ENCODE results near the gene BLNK. TPM values are rescaled to one million over a fixed set of nuclear protein-coding genes. Genes with fewer than 3 reads are reported as not detected.

Gene BLNK
- polyA plus RNA-seq, 1 experiment = not detected

- H3K27me3 ChIP-seq (ENCODE audit: control insufficient read depth, insufficient read depth, low read length) = no peaks in the 10 kb centered on the region
- TF ChIP-seq CTCF (IDR thresholded peaks at IDR 0.05; ENCODE audit: insufficient read depth, low read depth, low read length) = no peak
- CTCF ChIA-PET = no interaction called here
- POLR2A ChIA-PET = no interaction called here
- H3K4me3 ChIP-seq (ENCODE audit: low read depth, low read length) = no peak overlapping the region
- no peak for DNase-seq (ENCODE audit: low read depth)
- no peaks in the 10 kb centered on the region for H3K36me3 ChIP-seq (ENCODE audit: control insufficient read depth, insufficient read depth, low read length)
These were observed 34.5 kb downstream of the BLNK start for GRCh38 chr10:96236876-96237275.

DNA sequence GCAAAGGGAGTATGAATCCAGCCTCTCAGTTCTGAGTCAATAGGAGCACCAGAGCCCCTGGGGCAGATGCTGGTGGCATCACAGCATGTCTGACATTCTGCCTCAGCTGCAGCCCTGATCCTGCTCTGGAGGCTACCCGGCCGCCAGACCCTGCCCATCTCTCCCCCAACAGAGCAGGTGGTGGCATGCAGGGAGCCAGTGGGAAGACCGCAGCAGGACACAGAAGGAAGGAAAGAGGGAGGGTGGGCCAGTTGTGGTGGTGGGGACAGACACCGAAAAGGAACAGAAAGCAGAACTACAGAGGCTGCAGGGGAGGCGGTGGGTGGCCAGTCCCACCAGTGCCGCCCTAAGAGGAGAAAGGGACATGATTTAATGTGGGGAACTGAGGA is 35.3 kb downstream of the BLNK start:
- Histone ChIP-seq H3K4me3 (ENCODE audit: low read depth, low read length) (no peak overlapping the region), H3K27me3 (ENCODE audit: control insufficient read depth, insufficient read depth, low read length) (no peaks in the 10 kb centered on the region), H3K36me3 (ENCODE audit: control insufficient read depth, insufficient read depth, low read length) (no peaks in the 10 kb centered on the region)
- POLR2A ChIA-PET = no interaction called here
- no peak for TF ChIP-seq CTCF (IDR thresholded peaks at IDR 0.05; ENCODE audit: insufficient read depth, low read depth, low read length)
- no peak for DNase-seq (ENCODE audit: low read depth)
- CTCF ChIA-PET = no interaction called here

DNA sequence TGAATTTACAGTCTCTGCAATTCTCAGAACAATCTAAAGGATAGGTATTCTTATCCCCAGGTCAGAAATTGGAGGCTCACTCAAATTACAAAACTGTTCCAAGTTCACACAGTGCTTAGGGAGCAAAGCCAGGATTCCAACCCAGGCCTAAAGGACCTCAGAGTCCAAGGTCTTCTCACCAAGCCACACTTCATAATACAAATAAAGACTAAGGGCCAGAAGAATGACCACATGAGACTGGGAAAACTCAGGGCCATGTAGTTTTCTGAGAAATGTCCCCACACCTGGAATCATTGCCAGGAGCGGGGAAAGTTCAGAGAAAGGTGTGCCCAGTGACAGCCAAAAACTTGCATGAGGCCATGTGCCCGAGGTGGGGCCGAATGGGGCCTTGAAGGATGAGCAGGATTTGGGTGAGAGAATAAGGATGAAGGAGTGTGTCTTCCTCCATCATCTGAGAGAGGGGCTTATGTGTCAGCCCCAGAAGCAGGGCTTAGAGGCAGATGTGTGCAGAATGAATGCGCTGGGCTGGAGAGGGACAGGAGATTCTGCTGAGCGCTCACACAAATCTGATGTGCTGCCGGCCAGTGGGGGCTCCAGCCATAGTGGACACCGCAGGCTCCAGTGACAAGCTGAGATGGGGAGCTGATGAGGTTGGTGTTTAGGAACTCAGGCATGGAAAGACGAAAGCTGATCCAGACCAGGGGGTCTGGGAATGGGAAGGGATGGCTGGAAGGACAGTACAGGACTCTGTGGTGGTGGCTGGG is 35.9 kb downstream of the BLNK start:
- no peak for TF ChIP-seq CTCF (IDR thresholded peaks at IDR 0.05; ENCODE audit: insufficient read depth, low read depth, low read length)
- DNase-seq (ENCODE audit: low read depth) = no peak
- H3K27me3 ChIP-seq (ENCODE audit: control insufficient read depth, insufficient read depth, low read length) = no peaks in the 10 kb centered on the region
- no peak overlapping the region for H3K4me3 ChIP-seq (ENCODE audit: low read depth, low read length)
- no peaks in the 10 kb centered on the region for H3K36me3 ChIP-seq (ENCODE audit: control insufficient read depth, insufficient read depth, low read length)
- ChIA-PET POLR2A (no interaction called here), CTCF (no interaction called here)

DNA sequence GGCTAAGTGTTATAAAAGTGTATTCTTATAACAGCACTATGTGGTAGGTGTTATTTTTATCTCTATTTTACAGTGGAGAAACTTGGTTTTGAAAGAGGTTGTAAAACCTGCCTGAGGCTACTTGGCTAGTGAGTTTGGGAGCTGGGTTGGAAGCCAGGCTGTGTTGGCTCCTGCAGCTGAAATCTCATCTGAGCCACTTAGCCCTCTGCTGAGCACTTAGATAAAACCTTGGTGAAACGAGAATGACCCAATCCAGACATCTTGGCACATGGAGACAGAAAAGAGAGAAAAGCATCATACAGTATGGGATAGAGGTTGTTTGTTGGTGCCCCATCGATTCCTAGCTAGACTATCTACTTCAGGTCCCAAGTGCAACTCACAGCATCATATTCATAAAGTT is 37.4 kb downstream of the BLNK start:
- ChIA-PET POLR2A (no interaction called here), CTCF (interaction anchor here (0.7 to 1.4 kb wide), 2 partner anchors 9 to 24 kb away, joined by 3 read pairs; no protein-coding TSS in a partner anchor)
- no peaks in the 10 kb centered on the region for H3K27me3 ChIP-seq (ENCODE audit: control insufficient read depth, insufficient read depth, low read length)
- H3K4me3 ChIP-seq (ENCODE audit: low read depth, low read length) = no peak overlapping the region
- TF ChIP-seq CTCF (IDR thresholded peaks at IDR 0.05; ENCODE audit: insufficient read depth, low read depth, low read length) = no peak
- no peak for DNase-seq (ENCODE audit: low read depth)
- no peaks in the 10 kb centered on the region for H3K36me3 ChIP-seq (ENCODE audit: control insufficient read depth, insufficient read depth, low read length)

GRCh38 chr10:96230527-96230926 is 40.8 kb downstream of the BLNK start:
- H3K36me3 ChIP-seq (ENCODE audit: control insufficient read depth, insufficient read depth, low read length) = no peaks in the 10 kb centered on the region
- no peak for TF ChIP-seq CTCF (IDR thresholded peaks at IDR 0.05; ENCODE audit: insufficient read depth, low read depth, low read length)
- no peaks in the 10 kb centered on the region for H3K27me3 ChIP-seq (ENCODE audit: control insufficient read depth, insufficient read depth, low read length)
- ChIA-PET POLR2A (no interaction called here), CTCF (interaction anchor here (1.7 kb wide), 1 partner anchor 21 kb away, joined by 7 read pairs; no protein-coding TSS in a partner anchor)
- no peak overlapping the region for H3K4me3 ChIP-seq (ENCODE audit: low read depth, low read length)
- no peak for DNase-seq (ENCODE audit: low read depth)
